IMR-90 (cell line): ENCODE measurements around the gene CDH2. TPM values are rescaled to one million over a fixed set of nuclear protein-coding genes. Genes with fewer than 3 reads are reported as not detected.

Experiments used
- ATAC-seq: fragments of 200-7000 bp; cut with Tn5 transposase; 2 replicates; pipeline ENCODE4 v1.9.1; 2020; ENCODE audit warnings: low read depth, mild to moderate bottlenecking, moderate library complexity
- BruUV-seq: library from RNA; stranded (reverse); fragments of 400-500 nt; replicated peaks from 2 replicates; lab custom pipeline; 2021; lab: Mats Ljungman, UMichigan
- CTCF ChIA-PET: fragments of 300-600 bp; formaldehyde crosslinking; extraction: SDS; loops from one replicate; lab custom pipeline; 2021; ENCODE audit warnings: antibody characterized with exemption; lab: Yijun Ruan, JAX
- POLR2A ChIA-PET: fragments of 300-600 bp; sonication (Branson Sonifier 250); formaldehyde crosslinking; loops from one replicate; lab custom pipeline; 2022; ENCODE audit warnings: antibody characterized with exemption; ENCODE audit not compliant: unreplicated experiment; lab: Charles Lee
- DNase-seq: peaks from one replicate; pipeline ENCODE4 v3.0.0; 2013
- H2AFZ ChIP-seq: replicated peaks from 2 replicates; pipeline ENCODE3; 2013; ENCODE audit warnings: low read length, mild to moderate bottlenecking; ENCODE audit not compliant: poor library complexity
- H2AK5ac ChIP-seq: 2 replicates; pipeline ENCODE4 v1.6.1; 2013; ENCODE audit warnings: low read depth, low read length, inconsistent platforms
- H2AK9ac ChIP-seq: replicated peaks from 2 replicates; pipeline ENCODE3; 2013; ENCODE audit warnings: mild to moderate bottlenecking, low read depth, low read length, moderate library complexity; ENCODE audit not compliant: poor library complexity
- H2BK120ac ChIP-seq: 2 replicates; pipeline ENCODE4 v1.6.1; 2013; ENCODE audit warnings: low read depth, low read length, inconsistent platforms
- H2BK15ac ChIP-seq: 3 replicates; pipeline ENCODE4 v1.6.1; 2013; ENCODE audit warnings: low read depth, low read length, inconsistent platforms
- H2BK20ac ChIP-seq: 2 replicates; pipeline ENCODE4 v1.6.1; 2013; ENCODE audit warnings: low read depth, mild to moderate bottlenecking, inconsistent platforms, low read length, moderate library complexity
- H2BK5ac ChIP-seq: 2 replicates; pipeline ENCODE4 v1.6.1; 2013; ENCODE audit warnings: mild to moderate bottlenecking, low read depth, low read length, inconsistent platforms; ENCODE audit not compliant: poor library complexity, severe bottlenecking
- H3K14ac ChIP-seq: replicated peaks from 2 replicates; pipeline ENCODE4 v1.6.1; 2013; ENCODE audit warnings: low read depth, low read length, inconsistent platforms
- H3K18ac ChIP-seq: 2 replicates; pipeline ENCODE4 v1.6.1; 2013; ENCODE audit warnings: low read depth, low read length, control low read depth
- H3K23ac ChIP-seq: 2 replicates; pipeline ENCODE4 v1.6.1; 2013; ENCODE audit warnings: low read depth, low read length, inconsistent platforms
- H3K27ac ChIP-seq: 2 replicates; pipeline ENCODE4 v1.5.1; 2013; ENCODE audit warnings: mild to moderate bottlenecking, control low read depth, low read length; ENCODE audit not compliant: insufficient read depth
- H3K27me3 ChIP-seq: 2 replicates; pipeline ENCODE4 v1.6.1; 2013; ENCODE audit warnings: low read length; ENCODE audit not compliant: control insufficient read depth, insufficient read depth
- H3K36me3 ChIP-seq: 2 replicates; pipeline ENCODE4 v1.6.1; 2013; ENCODE audit warnings: low read length, mixed read lengths; ENCODE audit not compliant: control insufficient read depth, insufficient read depth
- H3K4ac ChIP-seq: 2 replicates; pipeline ENCODE4 v1.6.1; 2013; ENCODE audit warnings: low read depth, low read length, inconsistent platforms
- H3K4me1 ChIP-seq: 2 replicates; pipeline ENCODE4 v1.6.1; 2013; ENCODE audit warnings: low read length, mixed read lengths; ENCODE audit not compliant: control insufficient read depth, insufficient read depth
- H3K4me2 ChIP-seq: 2 replicates; pipeline ENCODE4 v1.6.1; 2013; ENCODE audit warnings: low read depth, mild to moderate bottlenecking, control low read depth, low read length, moderate library complexity
- H3K4me3 ChIP-seq: 2 replicates; pipeline ENCODE4 v1.5.1; 2013; ENCODE audit warnings: low read depth, mild to moderate bottlenecking, control low read depth, low read length, moderate library complexity; ENCODE audit not compliant: insufficient read depth
- H3K56ac ChIP-seq: 2 replicates; pipeline ENCODE4 v1.6.1; 2013; ENCODE audit warnings: low read length, inconsistent platforms; ENCODE audit not compliant: insufficient read depth; ENCODE audit errors: extremely low read depth
- H3K79me1 ChIP-seq, 2 experiments: 2 replicates each; pipeline ENCODE4 v1.6.1; 2013; ENCODE audit warnings: low read length in 2 of 2, inconsistent platforms in 1 of 2, low read depth in 1 of 2
- H3K9ac ChIP-seq: 2 replicates; pipeline ENCODE4 v1.6.1; 2013; ENCODE audit warnings: low read depth, low read length, control low read depth
- H3K9me1 ChIP-seq: 2 replicates; pipeline ENCODE4 v1.6.1; 2013; ENCODE audit warnings: low read length, inconsistent platforms; ENCODE audit not compliant: insufficient read depth
- H3K9me3 ChIP-seq: 2 replicates; pipeline ENCODE4 v1.6.1; 2013; ENCODE audit warnings: low read length; ENCODE audit not compliant: control insufficient read depth, insufficient read depth
- H4K20me1 ChIP-seq: 2 replicates; pipeline ENCODE4 v1.6.1; 2013; ENCODE audit warnings: low read length, inconsistent platforms; ENCODE audit not compliant: insufficient read depth
- H4K5ac ChIP-seq: 2 replicates; pipeline ENCODE4 v1.6.1; 2013; ENCODE audit warnings: mild to moderate bottlenecking, low read depth, low read length, control low read depth
- H4K8ac ChIP-seq, 2 experiments: 2 replicates each; pipeline ENCODE4 v1.6.1; 2013; ENCODE audit warnings: low read depth in 2 of 2, low read length in 2 of 2, control low read depth in 1 of 2, inconsistent platforms in 1 of 2
- H4K91ac ChIP-seq: 2 replicates; pipeline ENCODE4 v1.6.1; 2013; ENCODE audit warnings: low read depth, low read length, inconsistent platforms; ENCODE audit not compliant: insufficient read depth
- BHLHE40 ChIP-seq: fragments of 150-350 bp; IDR thresholded peaks from 2 replicates; pipeline ENCODE4 v1.6.1; 2016; ENCODE audit warnings: mild to moderate bottlenecking, low read depth, low read length
- CEBPB ChIP-seq: IDR thresholded peaks from 2 replicates; pipeline ENCODE4 v1.6.1; 2012; ENCODE audit warnings: low read depth, low read length, improper control_type of control experiment
- CHD1 ChIP-seq: IDR thresholded peaks from 2 replicates; pipeline ENCODE4 v1.6.1; 2012; ENCODE audit warnings: low read depth, low read length, improper control_type of control experiment
- CTCF ChIP-seq: conservative IDR thresholded peaks from 2 replicates; pipeline ENCODE4 v1.5.1; 2012; ENCODE audit warnings: mild to moderate bottlenecking, low read depth, low read length, improper control_type of control experiment
- ELK1 ChIP-seq: fragments of 150-350 bp; IDR thresholded peaks from 2 replicates; pipeline ENCODE4 v1.6.1; 2016; ENCODE audit warnings: low read depth, mild to moderate bottlenecking, low read length, moderate library complexity, borderline replicate concordance
- FOS ChIP-seq: fragments of 150-350 bp; IDR thresholded peaks from 2 replicates; pipeline ENCODE4 v1.6.1; 2016; ENCODE audit warnings: low read depth, low read length
- MAFK ChIP-seq: IDR thresholded peaks from 2 replicates; pipeline ENCODE4 v1.6.1; 2012; ENCODE audit warnings: low read depth, low read length, improper control_type of control experiment
- MAZ ChIP-seq: IDR thresholded peaks from 2 replicates; pipeline ENCODE4 v1.6.1; 2012; ENCODE audit warnings: low read depth, mild to moderate bottlenecking, low read length, improper control_type of control experiment, moderate library complexity, borderline replicate concordance
- MXI1 ChIP-seq: IDR thresholded peaks from 2 replicates; pipeline ENCODE4 v1.6.1; 2012; ENCODE audit warnings: low read depth, mild to moderate bottlenecking, low read length, moderate library complexity, borderline replicate concordance
- NFE2L2 ChIP-seq: fragments of 150-350 bp; IDR thresholded peaks from 2 replicates; pipeline ENCODE4 v1.6.1; 2016; ENCODE audit warnings: low read depth, mild to moderate bottlenecking, low read length
- POLR2A ChIP-seq: IDR thresholded peaks from 2 replicates; pipeline ENCODE4 v1.6.1; 2012; ENCODE audit warnings: mild to moderate bottlenecking, low read depth, low read length
- RAD21 ChIP-seq: IDR thresholded peaks from 2 replicates; pipeline ENCODE4 v1.6.1; 2012; ENCODE audit warnings: low read length, improper control_type of control experiment
- RCOR1 ChIP-seq: IDR thresholded peaks from 2 replicates; pipeline ENCODE4 v1.6.1; 2012; ENCODE audit warnings: mild to moderate bottlenecking, low read length, improper control_type of control experiment; ENCODE audit not compliant: insufficient replicate concordance
- RFX5 ChIP-seq: IDR thresholded peaks from 2 replicates; pipeline ENCODE4 v1.8.0; 2012; ENCODE audit warnings: low read depth, mild to moderate bottlenecking, low read length, moderate library complexity
- SMC3 ChIP-seq: fragments of 150-350 bp; IDR thresholded peaks from 2 replicates; pipeline ENCODE4 v1.6.1; 2016; ENCODE audit warnings: low read depth, mild to moderate bottlenecking, antibody characterized with exemption, low read length, moderate library complexity
- USF2 ChIP-seq: fragments of 150-350 bp; IDR thresholded peaks from 2 replicates; pipeline ENCODE4 v1.6.1; 2017; ENCODE audit warnings: mild to moderate bottlenecking, antibody characterized with exemption, low read length, low read depth
- WGBS, 2 experiments: methylation state at CpG; one replicate each; pipeline versions ENCODE4 v1.1.5 to v1.1.7; 2013; ENCODE audit warnings: missing lambda C conversion rate in 2 of 2; ENCODE audit not compliant: insufficient read length in 1 of 2; ENCODE audit errors: extremely low coverage in 2 of 2; 5-methylcytosine and 5-hydroxymethylcytosine counted together
- dilution Hi-C: fragments of 300-500 bp; cut with HindIII; formaldehyde crosslinking; loops from one replicate; pipeline ENCODE4 v1.14.3; 2018; ENCODE audit warnings: low sequenced_read_pairs; ENCODE audit not compliant: unreplicated experiment
- in situ Hi-C: fragments of 300-500 bp; cut with MboI; formaldehyde crosslinking; loops from 3 replicates; pipeline ENCODE4 v1.14.3; 2019; ENCODE audit warnings: low sequenced_read_pairs, inconsistent platforms, mixed read lengths
- intact Hi-C: fragments of 100-400 bp; cut with micrococcal nuclease; formaldehyde crosslinking; loops from 2 replicates; pipeline ENCODE4 v1.10.0; 2022
- polyA plus RNA-seq, 3 experiments: library from polyadenylated mRNA; depleted of rRNA; stranded (reverse); fragments of >200 nt; gene quantifications; 2 replicates each; pipeline ENCODE4 v1.2.3, GENCODE V29; 2012; ENCODE audit warnings: low replicate concordance in 1 of 3
- total RNA-seq: library from RNA; depleted of rRNA; stranded (reverse); fragments of >200 nt; gene quantifications from 2 replicates; pipeline ENCODE4 v1.2.3, GENCODE V29; 2012

CDH2 gene
- total and polyA plus RNA-seq, 2 of the 4 experiments (the other 2 are of a cell fraction), result 55.6 to 111 TPM

GRCh38 chr18:28159055-28159454 is 17.9 kb downstream of the CDH2 start:
- no TSS peak for BruUV-seq
- no peak overlapping the region for H2BK120ac ChIP-seq
- no peak overlapping the region for H2BK5ac ChIP-seq
- H3K9me3 ChIP-seq, result no peaks in the 10 kb centered on the region
- intact Hi-C loops (no loop called here), in situ Hi-C loops (no loop called here), dilution Hi-C loops (no loop called here)
- no peak for TF ChIP-seq CTCF
- TF ChIP-seq RFX5, result no peak
- TF ChIP-seq ELK1, result no peak
- TF ChIP-seq NFE2L2, result no peak
- TF ChIP-seq SMC3, result no peak
- no peak for TF ChIP-seq RAD21
- TF ChIP-seq CEBPB, result no peak
- no peak for TF ChIP-seq CHD1
- TF ChIP-seq BHLHE40, result no peak
- TF ChIP-seq MXI1, result no peak
- TF ChIP-seq POLR2A, result no peak
- no peak for TF ChIP-seq USF2
- TF ChIP-seq MAFK, result no peak
- no peak for TF ChIP-seq RCOR1
- TF ChIP-seq FOS, result no peak
- no peak for TF ChIP-seq MAZ
- no peak overlapping the region for H3K23ac ChIP-seq
- no peaks in the 10 kb centered on the region for H3K27me3 ChIP-seq
- no peak overlapping the region for H3K18ac ChIP-seq
- H2BK20ac ChIP-seq, result no peak overlapping the region
- no peak overlapping the region for H2AK9ac ChIP-seq
- no peak overlapping the region for H3K4ac ChIP-seq
- H3K36me3 ChIP-seq, result no peaks in the 10 kb centered on the region
- H4K5ac ChIP-seq, result no peak overlapping the region
- H3K56ac ChIP-seq, result no peak overlapping the region
- DNase-seq (no peak), ATAC-seq (no peak)
- H4K8ac ChIP-seq, result no peak overlapping the region
- H3K79me1 ChIP-seq, result peaks cover 30 to 77% of the 10 kb centered on the region in 2 experiments; a peak in 3 of 4 replicates
- H3K14ac ChIP-seq, result no peak overlapping the region
- H3K9me1 ChIP-seq, result peaks cover 7% of the 10 kb centered on the region; the same call in 1 of the 2 replicates
- no peak overlapping the region for H2BK15ac ChIP-seq
- peaks cover 17% of the 10 kb centered on the region for H4K20me1 ChIP-seq
- ChIA-PET CTCF (no interaction called here), POLR2A (no interaction called here)
- H3K4me1 ChIP-seq, result peaks cover 7% of the 10 kb centered on the region
- no peak overlapping the region for H2AK5ac ChIP-seq
- H3K9ac ChIP-seq, result no peak overlapping the region
- no peak overlapping the region for H3K4me2 ChIP-seq
- no peak overlapping the region for H2AFZ ChIP-seq
- H4K91ac ChIP-seq, result no peak overlapping the region
- no peak overlapping the region for H3K4me3 ChIP-seq
- 100% methylated on average over 1 of the region's 2 CpGs; no CpG with 5 or more reads in 1 of the 2 experiments for WGBS, 2 experiments
- no peak overlapping the region for H3K27ac ChIP-seq
